GM12878 (cell line): ENCODE results near the gene CST8.

Experiments used
- ATF7 ChIP-seq: fragments of 450-650 bp; IDR thresholded peaks from 2 replicates; pipeline ENCODE4 v1.6.1; 2016; ENCODE audit warnings: low read depth, mild to moderate bottlenecking
- BCL3 ChIP-seq: IDR thresholded peaks from 2 replicates; pipeline ENCODE4 v1.6.1; 2011; ENCODE audit warnings: borderline replicate concordance, low read depth, mild to moderate bottlenecking, moderate library complexity, low read length; ENCODE audit not compliant: insufficient read depth, poor library complexity, severe bottlenecking
- HCFC1 ChIP-seq: fragments of 150-350 bp; IDR thresholded peaks from 2 replicates; pipeline ENCODE4 v1.6.1; 2014; ENCODE audit warnings: low read length
- PKNOX1 ChIP-seq: fragments of 450-650 bp; IDR thresholded peaks from 2 replicates; pipeline ENCODE4 v1.6.1; 2016; ENCODE audit warnings: mild to moderate bottlenecking
- POLR2A ChIP-seq: IDR thresholded peaks from 2 replicates; pipeline ENCODE4 v1.6.1; 2011; ENCODE audit warnings: low read depth, mild to moderate bottlenecking, low read length
- RFX5 ChIP-seq: IDR thresholded peaks from 2 replicates; pipeline ENCODE4 v1.6.1; 2011; ENCODE audit warnings: low read depth, low read length, improper control_type of control experiment
- SMC3 ChIP-seq: IDR thresholded peaks from 2 replicates; pipeline ENCODE4 v1.6.1; 2011; ENCODE audit warnings: low read length, improper control_type of control experiment, borderline replicate concordance
- SREBF1 ChIP-seq: IDR thresholded peaks from 2 replicates; pipeline ENCODE4 v1.6.1; 2012; ENCODE audit warnings: mild to moderate bottlenecking, low read length
- SREBF2 ChIP-seq: IDR thresholded peaks from 2 replicates; pipeline ENCODE4 v1.6.1; 2012; ENCODE audit warnings: mild to moderate bottlenecking, low read length
- SRF ChIP-seq, 2 experiments: IDR thresholded peaks; 2 replicates each; pipeline ENCODE4 v1.6.1; 2011; ENCODE audit warnings: low read depth in 2 of 2, low read length in 2 of 2, mild to moderate bottlenecking in 1 of 2, moderate library complexity in 1 of 2
- TAF1 ChIP-seq: IDR thresholded peaks from 2 replicates; pipeline ENCODE4 v1.6.1; 2011; ENCODE audit warnings: mild to moderate bottlenecking, low read depth, low read length, borderline replicate concordance
- TF ChIP-seq, protein P1 (sequence below), 3 experiments: IDR thresholded peaks in 2 of 3; conservative IDR thresholded peaks in 1 of 3; 2 replicates each; pipeline ENCODE4 v1.5.1; 2011; ENCODE audit warnings: low read depth in 3 of 3, low read length in 3 of 3, mild to moderate bottlenecking in 3 of 3, control low read depth in 2 of 3, moderate library complexity in 2 of 3, inconsistent platforms in 1 of 3, mixed read lengths in 1 of 3; ENCODE audit not compliant: control insufficient read depth in 2 of 3, insufficient read depth in 1 of 3; ENCODE audit errors: extremely low read depth in 1 of 3
- TF ChIP-seq, protein P2 (sequence below): IDR thresholded peaks from 2 replicates; pipeline ENCODE4 v1.6.1; 2012; ENCODE audit warnings: low read length, inconsistent platforms
- TF ChIP-seq, protein P3 (sequence below): fragments of 450-650 bp; IDR thresholded peaks from 2 replicates; pipeline ENCODE4 v1.6.1; 2017; ENCODE audit warnings: low read depth, mild to moderate bottlenecking, moderate library complexity

DNA sequence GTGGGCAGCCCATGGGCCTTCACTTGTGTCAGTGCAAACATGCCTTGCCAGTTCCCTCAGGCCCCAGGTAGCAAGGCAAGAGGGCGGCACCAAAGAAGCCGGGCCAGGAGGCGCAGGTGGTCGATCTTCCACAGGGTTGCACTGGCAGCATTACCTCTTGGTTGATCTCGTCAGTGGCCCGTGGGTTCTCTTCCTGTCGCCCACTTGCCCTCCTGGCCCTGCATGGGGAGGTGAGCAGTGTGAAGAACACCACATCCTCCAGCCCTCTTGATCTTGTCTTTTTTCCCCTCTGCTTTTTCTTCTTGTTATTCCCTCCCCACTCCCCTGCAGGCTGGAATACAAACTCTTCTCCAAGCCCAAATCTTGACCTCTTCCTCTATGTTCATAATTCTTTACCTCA is 35.3 kb upstream of the CST8 start:
- TF ChIP-seq, protein P1, sequence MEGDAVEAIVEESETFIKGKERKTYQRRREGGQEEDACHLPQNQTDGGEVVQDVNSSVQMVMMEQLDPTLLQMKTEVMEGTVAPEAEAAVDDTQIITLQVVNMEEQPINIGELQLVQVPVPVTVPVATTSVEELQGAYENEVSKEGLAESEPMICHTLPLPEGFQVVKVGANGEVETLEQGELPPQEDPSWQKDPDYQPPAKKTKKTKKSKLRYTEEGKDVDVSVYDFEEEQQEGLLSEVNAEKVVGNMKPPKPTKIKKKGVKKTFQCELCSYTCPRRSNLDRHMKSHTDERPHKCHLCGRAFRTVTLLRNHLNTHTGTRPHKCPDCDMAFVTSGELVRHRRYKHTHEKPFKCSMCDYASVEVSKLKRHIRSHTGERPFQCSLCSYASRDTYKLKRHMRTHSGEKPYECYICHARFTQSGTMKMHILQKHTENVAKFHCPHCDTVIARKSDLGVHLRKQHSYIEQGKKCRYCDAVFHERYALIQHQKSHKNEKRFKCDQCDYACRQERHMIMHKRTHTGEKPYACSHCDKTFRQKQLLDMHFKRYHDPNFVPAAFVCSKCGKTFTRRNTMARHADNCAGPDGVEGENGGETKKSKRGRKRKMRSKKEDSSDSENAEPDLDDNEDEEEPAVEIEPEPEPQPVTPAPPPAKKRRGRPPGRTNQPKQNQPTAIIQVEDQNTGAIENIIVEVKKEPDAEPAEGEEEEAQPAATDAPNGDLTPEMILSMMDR (IDR thresholded peaks at IDR 0.05 in 2 of 3, conservative IDR thresholded peaks at IDR 0.05 in 1 of 3; ENCODE audit: control insufficient read depth in 2 of 3, extremely low read depth in 1 of 3, insufficient read depth in 1 of 3, low read depth in 3 of 3, low read length in 3 of 3) = no peak
- no peak for TF ChIP-seq HCFC1
- TF ChIP-seq SREBF1 = no peak
- no peak for TF ChIP-seq ATF7
- no peak for TF ChIP-seq SREBF2
- TF ChIP-seq PKNOX1 = no peak
- TF ChIP-seq POLR2A = no peak
- no peak for TF ChIP-seq RFX5
- TF ChIP-seq TAF1 = no peak
- TF ChIP-seq SRF (IDR thresholded peaks at IDR 0.05; ENCODE audit: low read depth in 2 of 2, low read length in 2 of 2) = no peak
- TF ChIP-seq, protein P2, sequence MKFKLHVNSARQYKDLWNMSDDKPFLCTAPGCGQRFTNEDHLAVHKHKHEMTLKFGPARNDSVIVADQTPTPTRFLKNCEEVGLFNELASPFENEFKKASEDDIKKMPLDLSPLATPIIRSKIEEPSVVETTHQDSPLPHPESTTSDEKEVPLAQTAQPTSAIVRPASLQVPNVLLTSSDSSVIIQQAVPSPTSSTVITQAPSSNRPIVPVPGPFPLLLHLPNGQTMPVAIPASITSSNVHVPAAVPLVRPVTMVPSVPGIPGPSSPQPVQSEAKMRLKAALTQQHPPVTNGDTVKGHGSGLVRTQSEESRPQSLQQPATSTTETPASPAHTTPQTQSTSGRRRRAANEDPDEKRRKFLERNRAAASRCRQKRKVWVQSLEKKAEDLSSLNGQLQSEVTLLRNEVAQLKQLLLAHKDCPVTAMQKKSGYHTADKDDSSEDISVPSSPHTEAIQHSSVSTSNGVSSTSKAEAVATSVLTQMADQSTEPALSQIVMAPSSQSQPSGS = no peak
- no peak for TF ChIP-seq SMC3
- TF ChIP-seq BCL3 = no peak
- TF ChIP-seq, protein P3, sequence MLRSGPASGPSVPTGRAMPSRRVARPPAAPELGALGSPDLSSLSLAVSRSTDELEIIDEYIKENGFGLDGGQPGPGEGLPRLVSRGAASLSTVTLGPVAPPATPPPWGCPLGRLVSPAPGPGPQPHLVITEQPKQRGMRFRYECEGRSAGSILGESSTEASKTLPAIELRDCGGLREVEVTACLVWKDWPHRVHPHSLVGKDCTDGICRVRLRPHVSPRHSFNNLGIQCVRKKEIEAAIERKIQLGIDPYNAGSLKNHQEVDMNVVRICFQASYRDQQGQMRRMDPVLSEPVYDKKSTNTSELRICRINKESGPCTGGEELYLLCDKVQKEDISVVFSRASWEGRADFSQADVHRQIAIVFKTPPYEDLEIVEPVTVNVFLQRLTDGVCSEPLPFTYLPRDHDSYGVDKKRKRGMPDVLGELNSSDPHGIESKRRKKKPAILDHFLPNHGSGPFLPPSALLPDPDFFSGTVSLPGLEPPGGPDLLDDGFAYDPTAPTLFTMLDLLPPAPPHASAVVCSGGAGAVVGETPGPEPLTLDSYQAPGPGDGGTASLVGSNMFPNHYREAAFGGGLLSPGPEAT = no peak
